ENCODE measurements around the gene RNF20.

Gene RNF20

DNA sequence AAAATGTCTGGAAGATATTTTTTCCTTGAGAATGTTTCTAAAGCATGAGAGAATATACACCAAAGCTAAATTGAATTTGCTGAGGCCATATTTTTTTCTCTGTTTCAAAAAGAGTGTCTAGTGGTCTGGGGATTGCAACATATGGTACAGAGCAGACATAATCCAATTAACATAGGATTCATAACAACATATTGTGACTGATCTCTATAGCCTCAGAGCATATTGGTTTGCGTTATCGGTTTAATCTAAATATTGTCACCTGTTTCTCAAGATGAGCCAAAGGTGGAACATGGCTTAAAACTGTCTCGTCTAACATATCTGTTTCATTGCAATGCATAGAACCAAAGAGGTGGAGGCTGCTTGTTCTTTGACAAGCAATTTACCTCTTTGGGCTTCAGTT is 57.2 kb downstream of the RNF20 start:
- no peak for DNase-seq

DNA sequence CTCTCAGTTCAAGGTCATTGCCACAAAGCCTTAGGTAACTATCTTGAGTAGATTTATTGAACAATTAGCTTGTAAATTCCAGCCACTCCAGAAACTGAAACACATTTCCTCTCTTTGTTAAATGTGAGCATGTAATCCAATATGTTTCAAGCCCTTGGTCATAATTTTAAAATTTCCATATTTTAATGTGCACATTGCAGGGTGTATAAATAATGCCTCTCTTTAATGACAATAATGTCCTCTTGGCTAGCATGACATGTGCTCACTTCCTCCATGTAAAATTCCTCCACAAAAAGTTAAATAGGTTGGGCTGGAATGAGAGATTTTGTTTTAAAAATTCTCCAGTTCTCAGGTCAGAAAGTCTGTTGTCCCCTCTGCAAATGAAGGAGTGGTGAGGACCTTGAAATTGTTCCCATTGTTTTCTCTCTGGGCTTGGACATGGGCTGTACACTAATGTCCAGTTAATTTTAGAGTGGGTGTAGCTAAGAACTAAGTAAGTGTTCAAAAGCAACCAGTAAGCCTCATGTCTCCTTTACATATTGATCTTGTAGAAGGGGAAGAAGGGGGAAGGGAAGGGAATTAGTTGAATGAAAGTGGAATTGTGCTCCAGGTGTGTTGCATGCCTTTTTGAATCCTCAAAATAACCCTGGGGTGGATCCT is 58.3 kb downstream of the RNF20 start:
- DNase-seq: no peak

DNA sequence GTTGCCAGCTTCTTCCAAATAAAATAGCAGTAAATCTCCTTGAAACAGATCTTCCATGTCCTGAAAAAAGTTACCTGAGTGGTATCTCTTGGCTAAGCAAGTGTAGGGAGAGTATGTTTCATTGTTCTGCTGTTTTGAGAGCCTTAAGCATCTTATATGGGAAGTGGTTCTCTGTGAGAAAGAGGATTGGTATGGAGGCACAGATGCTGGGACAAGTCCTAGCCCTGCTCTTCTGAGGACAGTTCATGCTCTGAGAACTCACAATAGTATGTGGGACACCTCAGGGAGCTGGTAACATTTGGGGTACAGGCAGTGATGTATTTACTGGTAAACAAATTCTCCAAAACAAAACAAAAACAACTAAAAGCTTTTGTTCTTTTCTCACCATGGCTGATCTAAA is 59.1 kb downstream of the RNF20 start:
- no peak for DNase-seq

DNA sequence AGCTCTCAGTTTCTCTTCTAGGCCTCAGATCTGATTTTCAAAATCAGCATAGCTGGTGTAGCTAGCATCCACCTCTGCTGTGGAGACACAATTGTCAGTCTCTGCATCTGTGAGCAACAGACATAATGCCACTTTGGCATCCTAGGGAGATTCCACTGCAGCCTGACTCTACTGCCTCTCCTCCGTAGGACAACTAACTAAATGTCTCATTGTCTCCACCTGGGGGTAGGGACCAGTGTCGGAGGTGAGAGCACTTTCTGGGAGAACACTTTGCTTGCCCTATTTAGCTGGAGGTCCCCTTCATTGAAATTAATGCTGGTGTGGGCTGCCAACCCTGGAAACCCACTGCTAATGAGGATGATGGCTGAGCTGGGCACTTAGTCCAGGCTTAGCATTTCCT is 59.7 kb downstream of the RNF20 start:
- no peak for DNase-seq

DNA sequence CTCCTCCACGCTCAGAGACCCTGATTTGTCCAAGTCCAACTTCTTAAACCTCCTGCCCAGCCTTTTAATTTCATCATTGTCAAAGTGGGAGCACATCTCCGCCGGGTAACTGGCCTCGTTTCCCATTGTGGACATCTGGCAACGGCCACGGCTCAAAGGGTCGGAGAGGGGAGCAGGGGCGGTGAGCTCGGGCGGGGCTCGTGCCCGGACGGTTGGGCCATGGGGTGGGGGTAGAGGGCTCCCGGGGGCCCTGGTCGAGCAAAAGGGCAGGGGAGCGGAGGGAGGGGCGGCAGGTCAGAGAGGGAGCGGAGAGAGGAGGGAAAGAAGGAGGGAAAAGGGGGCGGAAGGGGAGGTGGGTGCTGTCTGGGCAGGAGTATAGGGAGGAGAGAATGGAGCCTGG is 61.1 kb downstream of the RNF20 start, which contains the start of gene PPP3R2:
TSS of gene PPP3R2 (minus strand) at position 174 of the 400 bp plus-strand sequence. CDS start at position 126, 48 bp downstream.
- no peak for DNase-seq

DNA sequence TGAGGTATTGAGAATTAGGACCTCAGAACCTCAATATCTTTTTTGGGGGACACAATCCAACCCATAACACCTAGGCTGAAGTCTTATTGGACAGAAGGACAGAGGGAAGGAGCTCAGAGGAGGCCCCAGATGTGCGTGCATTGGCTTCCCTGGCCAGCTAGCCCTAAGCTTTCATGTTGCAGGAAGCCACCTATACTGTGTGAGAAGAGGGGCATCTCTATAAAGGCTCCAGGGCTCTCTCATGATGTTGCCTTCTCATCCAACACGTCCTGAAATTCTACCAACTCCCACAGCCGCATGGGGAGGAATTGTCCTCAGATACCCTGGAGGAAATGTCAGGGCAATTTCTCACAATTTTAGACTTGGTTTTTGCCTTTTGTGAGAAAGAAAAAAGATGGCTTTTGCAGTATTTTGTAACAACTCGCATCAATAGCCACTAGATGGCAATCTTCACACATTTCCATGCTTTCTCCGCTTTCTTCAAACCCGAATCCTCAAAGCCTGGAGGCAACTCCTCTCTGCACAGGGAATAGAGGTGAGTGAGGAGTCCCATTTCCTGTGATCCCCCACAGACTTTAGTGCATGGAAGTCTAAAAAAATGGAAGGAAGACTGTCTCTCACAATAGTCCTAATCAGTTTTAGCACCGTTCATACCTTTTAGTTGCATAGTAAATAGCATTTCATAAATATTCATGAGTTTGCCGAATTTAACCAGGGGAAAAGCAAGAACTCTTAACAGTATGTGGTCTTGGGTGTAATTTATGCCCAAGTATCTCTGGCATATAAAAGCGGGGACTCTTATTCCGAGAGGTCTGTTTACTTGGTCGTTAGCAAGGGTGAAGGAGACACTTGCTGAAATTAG is 68.5 kb downstream of the RNF20 start:
- peak in 2 of 6 experiments; percentile 39 to 49 for DNase-seq

DNA sequence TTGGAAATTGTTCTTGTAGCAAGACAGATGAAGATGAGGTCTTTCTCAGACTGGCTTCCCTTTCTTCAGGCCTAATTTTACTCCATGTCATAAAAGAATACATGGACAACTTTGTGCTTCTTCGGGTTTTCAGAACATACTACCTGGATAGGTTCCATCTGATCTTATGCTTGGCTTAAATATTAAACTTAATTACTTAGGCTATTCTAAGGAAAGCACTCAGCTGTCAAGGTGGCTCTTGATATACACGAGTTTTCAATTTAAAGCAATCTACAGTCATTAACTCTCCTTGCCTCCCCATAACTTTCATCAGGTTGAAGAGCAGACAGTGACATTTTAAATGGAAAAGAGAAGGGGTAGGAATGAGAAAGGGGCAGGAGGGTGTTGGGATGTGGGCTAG is 70.6 kb downstream of the RNF20 start:
- no peak for DNase-seq

DNA sequence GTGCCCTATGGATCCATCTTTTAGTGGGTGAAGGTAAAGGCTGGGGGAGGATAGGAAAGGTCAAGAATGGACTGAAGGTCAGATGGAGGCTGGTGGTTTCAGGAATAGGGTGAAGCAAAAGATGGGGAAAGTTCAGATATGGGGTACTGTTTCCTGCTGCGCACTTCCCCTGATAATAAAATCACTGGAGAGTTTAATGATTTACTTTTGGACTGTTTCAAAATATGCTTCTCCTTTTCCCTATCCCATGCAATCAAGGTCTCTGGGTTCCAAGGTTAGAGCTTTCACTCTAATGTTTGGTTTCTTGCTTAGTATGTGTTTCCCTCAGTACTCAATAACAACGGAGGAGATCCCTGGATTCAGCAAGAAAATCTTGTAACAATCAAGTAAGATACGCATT is 71.9 kb downstream of the RNF20 start:
- DNase-seq: no peak

Data from stimulated activated naive CD4-positive, alpha-beta T cell (primary cell).